Activated CD4-positive, alpha-beta memory T cell treated with anti-CD3 and anti-CD28 coated beads for 36 hours (primary cell): Measurements from ENCODE around the gene RRAGD. TPM values are rescaled to one million over a fixed set of nuclear protein-coding genes. Genes with fewer than 3 reads are reported as not detected.

Source experiments
- CTCF ChIA-PET: fragments of 350-600 bp; sonication (Branson Sonifier 250); formaldehyde crosslinking; loops from one replicate; lab custom pipeline; 2021; ENCODE audit warnings: antibody characterized with exemption, inconsistent platforms; lab: Charles Lee
- POLR2A ChIA-PET: fragments of 350-600 bp; sonication (Branson Sonifier 250); formaldehyde crosslinking; loops from one replicate; lab custom pipeline; 2021; ENCODE audit warnings: antibody characterized with exemption; lab: Charles Lee
- DNase-seq: peaks from one replicate; pipeline ENCODE4 v3.0.0-alpha.2; 2020
- H3K27ac Mint-ChIP-seq: one replicate; pipeline ENCODE4 v1.8.0; 2021; ENCODE audit warnings: mixed read lengths
- H3K27me3 Mint-ChIP-seq: one replicate; pipeline ENCODE4 v1.8.0; 2021; ENCODE audit warnings: mixed read lengths
- H3K36me3 Mint-ChIP-seq: one replicate; pipeline ENCODE4 v1.8.0; 2021; ENCODE audit warnings: mixed read lengths
- H3K4me1 Mint-ChIP-seq: one replicate; pipeline ENCODE4 v1.8.0; 2021; ENCODE audit warnings: low read depth, mixed read lengths
- H3K4me3 Mint-ChIP-seq: one replicate; pipeline ENCODE4 v1.8.0; 2021; ENCODE audit warnings: mild to moderate bottlenecking, mixed read lengths
- H3K9me3 Mint-ChIP-seq: one replicate; pipeline ENCODE4 v1.8.0; 2021; ENCODE audit warnings: mixed read lengths
- intact Hi-C: fragments of 100-400 bp; cut with micrococcal nuclease; formaldehyde crosslinking; loops from one replicate; pipeline ENCODE4 v1.15.1; 2023
- total RNA-seq, 2 experiments: library from RNA; stranded (reverse); gene quantifications; one replicate each; pipeline ENCODE4 v1.2.3, GENCODE V29; 2021

Gene RRAGD
- total RNA-seq, 2 experiments from 2014 or later: 15.8 to 16.4 TPM

DNA sequence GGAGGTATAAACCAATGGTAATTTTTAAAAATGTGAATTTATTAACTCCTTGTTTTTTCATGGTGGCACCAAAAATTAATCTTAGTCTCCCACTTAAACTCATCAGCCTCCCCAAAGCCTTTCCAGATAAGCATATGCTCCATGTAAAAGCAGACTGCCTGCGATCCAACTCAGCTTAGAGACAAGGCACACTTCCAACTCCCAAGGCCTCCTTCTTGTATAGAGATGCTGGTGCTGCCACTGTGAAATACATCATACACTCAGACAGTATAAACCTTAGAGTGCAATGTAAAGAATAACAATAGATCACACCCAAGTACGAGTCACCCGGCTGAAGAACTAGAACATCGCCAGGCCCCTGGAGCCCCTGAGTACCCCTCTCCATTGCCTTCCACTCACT is 22.9 kb upstream of the RRAGD start:
- ChIA-PET POLR2A (no interaction called here), CTCF (interaction anchor here (1.6 to 5.4 kb wide), 2 partner anchors 9 to 175 kb away, joined by 5 to 91 read pairs; no protein-coding TSS in a partner anchor)
- Mint-ChIP-seq H3K27me3 (peaks cover 1% of the 10 kb centered on the region), H3K4me3 (no peak overlapping the region), H3K36me3 (no peaks in the 10 kb centered on the region), H3K4me1 (peaks cover 21% of the 10 kb centered on the region), H3K9me3 (no peaks in the 10 kb centered on the region), H3K27ac (no peak overlapping the region)
- intact Hi-C loops: loop anchor here (5.0 to 10.0 kb wide), 3 partner anchors 162 to 1040 kb away; partner anchors contain the start of gene CASP8AP2
- no peak for DNase-seq

GRCh38 chr6:89434150-89434499 is 22.1 kb upstream of the RRAGD start:
- Mint-ChIP-seq H3K36me3 (no peaks in the 10 kb centered on the region), H3K4me1 (peaks cover 21% of the 10 kb centered on the region), H3K27me3 (peaks cover 1% of the 10 kb centered on the region), H3K27ac (no peak overlapping the region), H3K9me3 (no peaks in the 10 kb centered on the region), H3K4me3 (peak overlapping the region; percentile 69)
- POLR2A ChIA-PET: no interaction called here
- intact Hi-C loops: loop anchor here (5.0 to 10.0 kb wide), 3 partner anchors 163 to 1041 kb away; partner anchors contain the start of gene CASP8AP2
- CTCF ChIA-PET: interaction anchor here (0.7 to 5.4 kb wide), 6 partner anchors 9 to 175 kb away, joined by 3 to 91 read pairs (median 3); no protein-coding TSS in a partner anchor
- DNase-seq: no peak

DNA sequence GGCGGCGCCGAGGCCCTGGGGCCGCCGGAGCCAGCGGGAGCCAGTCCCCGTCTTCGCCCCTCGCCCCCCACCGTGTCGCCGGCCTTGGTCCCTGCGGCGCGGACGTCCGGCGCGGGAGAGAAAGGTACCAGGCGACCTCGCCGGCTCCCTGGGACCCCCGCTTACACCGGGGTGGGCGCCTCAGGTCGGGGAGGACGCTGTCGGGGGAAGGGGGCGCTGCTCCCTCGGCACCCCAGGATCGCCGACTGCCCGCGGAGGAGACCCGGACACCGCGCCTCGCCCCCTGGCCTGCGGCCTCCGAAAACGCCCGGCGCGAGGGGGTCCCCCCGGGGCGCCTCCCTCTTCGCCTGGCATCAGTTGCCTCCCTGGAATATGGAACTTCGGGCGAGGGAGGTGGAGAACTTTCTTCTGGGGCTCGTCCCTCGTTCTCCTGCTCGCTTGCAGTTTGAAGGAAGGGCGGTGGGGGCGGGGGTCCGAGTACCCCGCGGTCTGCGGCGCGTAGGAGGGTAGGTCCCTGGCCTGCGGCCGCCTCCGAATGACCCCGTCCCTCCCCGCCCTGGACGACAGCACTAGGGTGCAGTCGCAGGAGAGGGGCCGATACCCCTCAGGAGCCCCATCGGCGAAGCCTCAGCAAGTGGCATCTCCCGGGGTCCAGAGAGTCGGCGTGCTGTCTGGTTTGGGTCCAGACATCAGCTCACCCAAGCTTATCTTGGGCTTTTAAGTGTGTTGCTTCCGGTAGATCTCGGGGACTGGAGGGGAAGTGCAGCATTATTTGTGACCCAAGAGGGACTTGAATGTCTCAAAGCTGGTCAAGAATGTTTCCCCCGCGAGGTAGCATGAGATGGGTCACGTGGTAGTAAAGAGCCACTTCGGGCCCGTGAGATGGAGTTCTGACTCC is 21.4 kb upstream of the RRAGD start:
- DNase-seq: peak; percentile 38
- POLR2A ChIA-PET: interaction anchor here (1.0 kb wide), 1 partner anchor 206 kb away, joined by 5 read pairs; the partner anchor contains the start of gene LYRM2
- intact Hi-C loops: loop anchor here (1.0 to 10.0 kb wide), 7 partner anchors 21 to 1041 kb away; partner anchors contain the start of genes CASP8AP2, LYRM2 and RRAGD

GRCh38 chr6:89432875-89433251 is 20.8 kb upstream of the RRAGD start, which contains the start of gene ANKRD6:
ANKRD6 (plus strand) TSS chr6:89433152; CDS start chr6:89566977, 133,825 bp downstream.
- H3K27ac Mint-ChIP-seq: peak within 1 kb of the TSS; percentile 30
- intact Hi-C loops: loop anchor here (1.0 to 10.0 kb wide), 7 partner anchors 20 to 1042 kb away; partner anchors contain the start of genes CASP8AP2, LYRM2 and RRAGD
- H3K27me3 Mint-ChIP-seq: peaks cover 1% of the 10 kb centered on the region
- DNase-seq: peak; percentile 85
- CTCF ChIA-PET: interaction anchor here (0.6 to 5.4 kb wide), 31 partner anchors 9 to 534 kb away, joined by 3 to 91 read pairs (median 4); partner anchors contain the start of genes LYRM2, MDN1, RNGTT and RRAGD
- H3K4me1 Mint-ChIP-seq: peaks cover 21% of the 10 kb centered on the region
- no peaks in the 10 kb centered on the region for H3K9me3 Mint-ChIP-seq
- H3K4me3 Mint-ChIP-seq: peak within 1 kb of the TSS; percentile 69
- H3K36me3 Mint-ChIP-seq: no peaks in the 10 kb centered on the region
- POLR2A ChIA-PET: interaction anchor here (1.0 kb wide), 1 partner anchor 206 kb away, joined by 5 read pairs; the partner anchor contains the start of gene LYRM2

More for the DNA sequence above, 21.4 kb upstream of the RRAGD start:
- CTCF ChIA-PET: interaction anchor here (0.7 to 5.4 kb wide), 12 partner anchors 8 to 269 kb away, joined by 3 to 91 read pairs (median 4); partner anchors contain the start of gene RRAGD
- Mint-ChIP-seq H3K27ac (peak overlapping the region; percentile 30), H3K4me1 (peaks cover 21% of the 10 kb centered on the region), H3K4me3 (peak overlapping the region; percentile 69), H3K36me3 (no peaks in the 10 kb centered on the region), H3K27me3 (peaks cover 1% of the 10 kb centered on the region), H3K9me3 (no peaks in the 10 kb centered on the region)

- Mint-ChIP-seq H3K4me1 (peaks cover 19% of the 10 kb centered on the region), H3K27me3 (peaks cover 3% of the 10 kb centered on the region), H3K27ac (no peak overlapping the region), H3K4me3 (no peak overlapping the region), H3K36me3 (no peaks in the 10 kb centered on the region), H3K9me3 (no peaks in the 10 kb centered on the region)
- CTCF ChIA-PET: interaction anchor here (0.6 to 5.4 kb wide), 9 partner anchors 15 to 448 kb away, joined by 3 to 91 read pairs (median 4); partner anchors contain the start of gene LYRM2
- intact Hi-C loops: loop anchor here (5.0 to 10.0 kb wide), 3 partner anchors 167 to 1044 kb away; partner anchors contain the start of gene CASP8AP2
- POLR2A ChIA-PET: no interaction called here
- no peak for DNase-seq
Observed at GRCh38 chr6:89430201-89430962, 18.3 kb upstream of the RRAGD start.

- H3K9me3 Mint-ChIP-seq: no peaks in the 10 kb centered on the region
- ChIA-PET POLR2A (no interaction called here), CTCF (interaction anchor here (1.1 to 4.9 kb wide), 3 partner anchors 15 to 193 kb away, joined by 3 to 21 read pairs (median 10); no protein-coding TSS in a partner anchor)
- no peak overlapping the region for H3K27ac Mint-ChIP-seq
- no peaks in the 10 kb centered on the region for H3K36me3 Mint-ChIP-seq
- DNase-seq: no peak
- peaks cover 5% of the 10 kb centered on the region for H3K27me3 Mint-ChIP-seq
- intact Hi-C loops: no loop called here
- H3K4me1 Mint-ChIP-seq: peaks cover 11% of the 10 kb centered on the region
- no peak overlapping the region for H3K4me3 Mint-ChIP-seq
Observed at GRCh38 chr6:89416796-89417195, 4.7 kb upstream of the RRAGD start.

DNA sequence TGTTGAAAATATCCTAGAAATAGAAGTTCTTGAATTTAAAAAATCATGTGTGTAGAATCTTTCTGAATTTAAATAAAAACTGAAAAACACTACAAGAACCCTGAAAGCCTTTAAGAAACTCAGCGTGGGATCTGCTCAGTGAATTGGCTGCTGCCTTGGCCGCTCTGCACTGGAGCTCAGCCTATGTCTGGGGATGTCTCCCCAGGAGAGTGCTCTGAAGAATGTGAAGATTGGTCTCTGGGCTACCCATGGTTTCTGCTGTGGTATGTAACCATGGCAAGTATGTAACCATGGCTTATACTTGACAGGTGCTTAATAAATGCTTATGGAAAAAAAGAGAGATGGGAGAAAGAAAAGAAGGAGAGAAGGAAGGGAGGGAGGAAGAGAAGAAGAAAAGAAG is 3.1 kb upstream of the RRAGD start:
- intact Hi-C loops: no loop called here
- ChIA-PET CTCF (interaction anchor here (3.9 kb wide), 1 partner anchor 17 kb away, joined by 16 read pairs; the partner anchor contains the start of gene ANKRD6), POLR2A (no interaction called here)
- H3K4me1 Mint-ChIP-seq: peaks cover 17% of the 10 kb centered on the region
- no peak overlapping the region for H3K4me3 Mint-ChIP-seq
- no peak overlapping the region for H3K27ac Mint-ChIP-seq
- H3K27me3 Mint-ChIP-seq: peaks cover 5% of the 10 kb centered on the region
- no peak for DNase-seq
- H3K36me3 Mint-ChIP-seq: no peaks in the 10 kb centered on the region
- no peaks in the 10 kb centered on the region for H3K9me3 Mint-ChIP-seq

DNA sequence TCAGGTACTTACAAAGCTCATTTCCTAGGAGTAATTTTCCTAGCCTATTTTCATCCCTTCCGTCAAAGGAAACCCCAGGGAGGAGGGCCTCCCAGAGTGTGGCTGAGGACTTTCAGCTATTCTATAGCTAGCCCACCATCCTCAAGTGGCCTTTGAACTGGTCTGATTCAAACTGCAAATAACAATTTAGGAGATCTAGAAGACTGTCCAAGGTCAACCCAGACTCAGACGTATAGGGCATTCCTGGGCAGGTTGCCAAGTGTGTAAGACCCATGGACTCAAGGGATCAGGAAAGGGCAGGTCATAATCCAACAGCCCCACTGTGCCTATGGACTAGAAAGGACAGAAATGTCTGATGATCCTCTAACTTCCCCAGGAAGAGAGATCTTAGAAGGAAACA is 2.1 kb upstream of the RRAGD start:
- no peaks in the 10 kb centered on the region for H3K9me3 Mint-ChIP-seq
- H3K4me1 Mint-ChIP-seq: peaks cover 18% of the 10 kb centered on the region
- no peak overlapping the region for H3K27ac Mint-ChIP-seq
- no peak overlapping the region for H3K4me3 Mint-ChIP-seq
- peaks cover 2% of the 10 kb centered on the region for H3K27me3 Mint-ChIP-seq
- POLR2A ChIA-PET: no interaction called here
- DNase-seq: no peak
- H3K36me3 Mint-ChIP-seq: no peaks in the 10 kb centered on the region
- CTCF ChIA-PET: interaction anchor here (3.4 to 4.1 kb wide), 3 partner anchors 18 to 46 kb away, joined by 10 to 22 read pairs (median 16); partner anchors contain the start of gene ANKRD6
- intact Hi-C loops: no loop called here

DNA sequence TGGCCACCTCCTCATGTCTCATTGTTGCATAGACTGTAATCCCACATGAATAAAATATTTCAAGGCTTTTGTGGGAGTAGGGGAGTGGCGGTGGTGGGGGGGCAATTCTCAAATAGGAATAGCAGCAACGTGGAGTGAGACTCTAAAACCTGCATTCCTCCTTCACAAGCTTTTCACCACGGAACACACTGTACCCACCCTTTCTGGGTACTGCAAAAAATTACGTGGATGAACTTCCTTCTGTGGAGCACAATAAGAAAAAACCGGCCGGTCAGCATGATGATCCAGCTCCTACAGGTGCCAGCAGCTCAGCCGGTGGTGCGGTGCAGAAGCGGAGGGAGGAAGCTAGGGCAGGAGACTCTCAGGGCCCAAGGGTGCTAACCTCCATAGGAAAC is 930 bp upstream of the RRAGD start:
- Mint-ChIP-seq H3K36me3 (no peaks in the 10 kb centered on the region), H3K4me1 (peaks cover 18% of the 10 kb centered on the region), H3K27me3 (peaks cover 2% of the 10 kb centered on the region), H3K27ac (no peak overlapping the region), H3K9me3 (no peaks in the 10 kb centered on the region), H3K4me3 (peak overlapping the region; percentile 83)
- ChIA-PET CTCF (interaction anchor here (2.5 to 4.1 kb wide), 4 partner anchors 19 to 45 kb away, joined by 9 to 22 read pairs (median 13); partner anchors contain the start of gene ANKRD6), POLR2A (interaction anchor here (1.4 kb wide), 1 partner anchor 225 kb away, joined by 5 read pairs; the partner anchor contains the start of gene LYRM2)
- DNase-seq: no peak
- intact Hi-C loops: loop anchor here (2.0 kb wide), 2 partner anchors 20 to 114 kb away; partner anchors contain the start of gene ANKRD6

GRCh38 chr6:89411145-89412070 is 665 bp downstream of the RRAGD start:
- peak overlapping the region; percentile 74 for H3K4me3 Mint-ChIP-seq
- peak; percentile 49 for DNase-seq
- H3K4me1 Mint-ChIP-seq: peaks cover 18% of the 10 kb centered on the region
- no peaks in the 10 kb centered on the region for H3K36me3 Mint-ChIP-seq
- CTCF ChIA-PET: interaction anchor here (0.7 to 4.1 kb wide), 7 partner anchors 21 to 199 kb away, joined by 3 to 22 read pairs (median 9); partner anchors contain the start of genes ANKRD6 and UBE2J1
- POLR2A ChIA-PET: interaction anchor here (0.5 to 1.5 kb wide), 6 partner anchors 30 to 1790 kb away, joined by 3 to 5 read pairs (median 3); partner anchors contain the start of genes LYRM2 and RNGTT
- intact Hi-C loops: loop anchor here (1.0 to 2.0 kb wide), 4 partner anchors 21 to 331 kb away; partner anchors contain the start of genes ANKRD6 and PNRC1
- no peaks in the 10 kb centered on the region for H3K9me3 Mint-ChIP-seq
- peaks cover 2% of the 10 kb centered on the region for H3K27me3 Mint-ChIP-seq
- H3K27ac Mint-ChIP-seq: no peak overlapping the region
